Prostate gland (tissue), 2 donors: ENCODE results near the gene ITGBL1.

ENCODE experiments used
- CTCF ChIP-seq, 4 experiments: fragments of 200-600 bp in 2 of 4; fragments of 450-650 bp in 2 of 4; sonication (generic) in 2 of 4; IDR thresholded peaks; 1 replicate in 3 of 4; 2 replicates in 1 of 4; pipeline ENCODE4 v1.5.1; 2016 to 2019; ENCODE audit warnings: antibody characterized with exemption in 4 of 4, mild to moderate bottlenecking in 2 of 4, moderate library complexity in 2 of 4
- POLR2A ChIP-seq: fragments of 450-650 bp; IDR thresholded peaks from one replicate; pipeline ENCODE4 v1.6.1; 2016; ENCODE audit warnings: antibody characterized with exemption, mild to moderate bottlenecking

DNA sequence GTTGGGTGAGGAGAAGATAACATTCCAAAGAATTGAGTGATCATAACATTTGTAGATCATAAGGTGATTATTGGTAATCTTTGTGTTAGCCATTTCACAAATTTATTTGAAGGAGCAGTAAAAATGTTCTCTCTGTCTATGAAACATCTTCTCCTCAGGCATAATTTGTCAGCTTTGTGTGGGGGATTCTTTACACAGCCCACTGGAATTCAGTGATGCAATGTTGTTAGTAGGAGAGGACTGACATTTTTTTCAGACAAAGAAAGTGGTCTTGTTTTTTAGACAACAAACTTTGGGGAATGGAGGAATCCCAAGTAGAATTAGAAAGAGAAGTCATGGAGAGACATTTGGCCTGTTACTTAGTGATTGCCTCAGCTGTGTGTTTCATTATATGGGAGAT lies 100.3 kb downstream of the ITGBL1 start:
- TF ChIP-seq POLR2A = no peak
- TF ChIP-seq CTCF (IDR thresholded peaks at IDR 0.05) = no peak
